ENCODE data around the gene MMAB.

DNA sequence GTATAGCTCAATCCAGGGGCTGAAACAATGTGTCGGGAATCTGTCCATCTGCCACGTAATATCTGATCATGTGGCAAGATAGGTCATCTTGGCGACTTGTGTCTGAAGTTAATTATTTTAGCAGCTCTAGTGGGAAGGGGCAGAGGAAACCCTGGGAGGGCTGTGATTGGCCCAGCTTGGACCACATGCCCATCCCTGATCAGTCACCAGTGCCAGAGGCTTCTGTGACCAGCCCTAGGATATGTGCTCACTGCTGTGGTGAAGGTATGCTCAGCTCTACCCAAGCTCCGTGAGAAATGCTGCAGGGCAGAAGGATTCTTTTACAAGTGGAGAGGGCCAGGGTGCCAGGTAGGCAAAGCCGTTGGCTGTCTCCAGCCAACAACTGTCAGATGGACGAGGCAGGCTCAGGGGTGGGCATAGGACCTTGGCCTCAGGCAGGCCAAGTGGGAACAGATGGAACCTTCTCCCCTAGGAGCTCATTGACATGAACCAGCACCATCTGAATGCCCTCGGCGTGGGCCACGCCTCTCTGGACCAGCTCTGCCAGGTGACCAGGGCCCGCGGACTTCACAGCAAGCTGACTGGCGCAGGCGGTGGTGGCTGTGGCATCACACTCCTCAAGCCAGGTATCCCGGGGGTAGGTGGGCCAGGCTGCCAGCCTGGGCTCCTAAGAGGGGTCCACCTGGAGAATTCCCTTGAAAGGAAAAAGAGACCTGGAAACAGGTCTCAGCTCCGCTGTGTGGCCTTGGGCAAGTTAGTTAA is 21.4 kb upstream of the MMAB start:
- TF ChIP-seq, protein P1, sequence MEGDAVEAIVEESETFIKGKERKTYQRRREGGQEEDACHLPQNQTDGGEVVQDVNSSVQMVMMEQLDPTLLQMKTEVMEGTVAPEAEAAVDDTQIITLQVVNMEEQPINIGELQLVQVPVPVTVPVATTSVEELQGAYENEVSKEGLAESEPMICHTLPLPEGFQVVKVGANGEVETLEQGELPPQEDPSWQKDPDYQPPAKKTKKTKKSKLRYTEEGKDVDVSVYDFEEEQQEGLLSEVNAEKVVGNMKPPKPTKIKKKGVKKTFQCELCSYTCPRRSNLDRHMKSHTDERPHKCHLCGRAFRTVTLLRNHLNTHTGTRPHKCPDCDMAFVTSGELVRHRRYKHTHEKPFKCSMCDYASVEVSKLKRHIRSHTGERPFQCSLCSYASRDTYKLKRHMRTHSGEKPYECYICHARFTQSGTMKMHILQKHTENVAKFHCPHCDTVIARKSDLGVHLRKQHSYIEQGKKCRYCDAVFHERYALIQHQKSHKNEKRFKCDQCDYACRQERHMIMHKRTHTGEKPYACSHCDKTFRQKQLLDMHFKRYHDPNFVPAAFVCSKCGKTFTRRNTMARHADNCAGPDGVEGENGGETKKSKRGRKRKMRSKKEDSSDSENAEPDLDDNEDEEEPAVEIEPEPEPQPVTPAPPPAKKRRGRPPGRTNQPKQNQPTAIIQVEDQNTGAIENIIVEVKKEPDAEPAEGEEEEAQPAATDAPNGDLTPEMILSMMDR (IDR thresholded peaks at IDR 0.05; ENCODE audit: low read depth, low read length, missing input control): no peak
- TF ChIP-seq YY1 (IDR thresholded peaks at IDR 0.05) (no peak), JUND (IDR thresholded peaks at IDR 0.05) (no peak), GABPA (IDR thresholded peaks at IDR 0.05 in 1 of 2, conservative IDR thresholded peaks at IDR 0.05 in 1 of 2) (no peak), SP1 (IDR thresholded peaks at IDR 0.05) (no peak), RAD21 (IDR thresholded peaks at IDR 0.05) (no peak)
- TF ChIP-seq, protein P2, sequence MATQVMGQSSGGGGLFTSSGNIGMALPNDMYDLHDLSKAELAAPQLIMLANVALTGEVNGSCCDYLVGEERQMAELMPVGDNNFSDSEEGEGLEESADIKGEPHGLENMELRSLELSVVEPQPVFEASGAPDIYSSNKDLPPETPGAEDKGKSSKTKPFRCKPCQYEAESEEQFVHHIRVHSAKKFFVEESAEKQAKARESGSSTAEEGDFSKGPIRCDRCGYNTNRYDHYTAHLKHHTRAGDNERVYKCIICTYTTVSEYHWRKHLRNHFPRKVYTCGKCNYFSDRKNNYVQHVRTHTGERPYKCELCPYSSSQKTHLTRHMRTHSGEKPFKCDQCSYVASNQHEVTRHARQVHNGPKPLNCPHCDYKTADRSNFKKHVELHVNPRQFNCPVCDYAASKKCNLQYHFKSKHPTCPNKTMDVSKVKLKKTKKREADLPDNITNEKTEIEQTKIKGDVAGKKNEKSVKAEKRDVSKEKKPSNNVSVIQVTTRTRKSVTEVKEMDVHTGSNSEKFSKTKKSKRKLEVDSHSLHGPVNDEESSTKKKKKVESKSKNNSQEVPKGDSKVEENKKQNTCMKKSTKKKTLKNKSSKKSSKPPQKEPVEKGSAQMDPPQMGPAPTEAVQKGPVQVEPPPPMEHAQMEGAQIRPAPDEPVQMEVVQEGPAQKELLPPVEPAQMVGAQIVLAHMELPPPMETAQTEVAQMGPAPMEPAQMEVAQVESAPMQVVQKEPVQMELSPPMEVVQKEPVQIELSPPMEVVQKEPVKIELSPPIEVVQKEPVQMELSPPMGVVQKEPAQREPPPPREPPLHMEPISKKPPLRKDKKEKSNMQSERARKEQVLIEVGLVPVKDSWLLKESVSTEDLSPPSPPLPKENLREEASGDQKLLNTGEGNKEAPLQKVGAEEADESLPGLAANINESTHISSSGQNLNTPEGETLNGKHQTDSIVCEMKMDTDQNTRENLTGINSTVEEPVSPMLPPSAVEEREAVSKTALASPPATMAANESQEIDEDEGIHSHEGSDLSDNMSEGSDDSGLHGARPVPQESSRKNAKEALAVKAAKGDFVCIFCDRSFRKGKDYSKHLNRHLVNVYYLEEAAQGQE (IDR thresholded peaks at IDR 0.05): no peak
